SU-DHL-6 (cell line): Measurements from ENCODE around the gene ZP2.
"Not testable (repeated sequence)": the region's sequence is repeated elsewhere in the genome, so short reads cannot be mapped to it uniquely, and the experiment has no call there.

Experiments
- CTCF ChIP-seq: fragments of 200-600 bp; sonication (generic); IDR thresholded peaks from one replicate; pipeline ENCODE4 v1.5.1; 2017; ENCODE audit warnings: antibody characterized with exemption, mild to moderate bottlenecking, low read length, moderate library complexity; ENCODE audit not compliant: insufficient read depth, poor library complexity, severe bottlenecking
- EZH2phosphoT487 ChIP-seq: fragments of 200-600 bp; sonication (generic), shearing (Covaris generic); conservative IDR thresholded peaks from 2 replicates; pipeline ENCODE4 v1.6.1; 2018; ENCODE audit warnings: mild to moderate bottlenecking, antibody characterized with exemption, low read length, moderate library complexity, mixed read lengths

GRCh38 chr16:21152160-21153030, 59.0 kb downstream of the ZP2 start:
- TF ChIP-seq CTCF, EZH2phosphoT487: not testable (repeated sequence)
